ENCODE measurements around the gene ANKRD52. TPM values are rescaled to one million over a fixed set of nuclear protein-coding genes. Genes with fewer than 3 reads are reported as not detected.

The ANKRD52 gene
- total and polyA plus RNA-seq, 2 of the 8 experiments (the other 6 are each of a cell fraction or from before 2014, with no cell fraction given) = 14.0 to 36.3 TPM

GRCh38 chr12:56261503-56262232, 3.5 kb upstream of the ANKRD52 start:
- Histone ChIP-seq H2BK15ac (ENCODE audit: low read length) (no peak overlapping the region), H4K20me1 (replicated peaks in 1 of 2; ENCODE audit: control insufficient read depth in 1 of 2, insufficient read depth in 2 of 2, low read length in 2 of 2) (peaks cover 2 to 4% of the 10 kb centered on the region in 2 experiments), H3K14ac (ENCODE audit: insufficient read length) (no peak overlapping the region), H2BK120ac (replicated peaks; ENCODE audit: low read depth, low read length) (no peak overlapping the region), H2BK20ac (ENCODE audit: low read length) (no peak overlapping the region), H3K4me3 (ENCODE audit: extremely low read depth in 1 of 4, insufficient read depth in 2 of 4, low read depth in 3 of 4, low read length in 4 of 4) (no peak overlapping the region), H3K23ac (ENCODE audit: insufficient read length) (no peak overlapping the region), H4K91ac (replicated peaks; ENCODE audit: insufficient read length, low read length) (no peak overlapping the region), H3K18ac (ENCODE audit: extremely low read depth, low read length) (no peak overlapping the region), H2AK5ac (ENCODE audit: low read depth, low read length) (no peak overlapping the region), H3K27ac (ENCODE audit: low read depth, low read length) (no peak overlapping the region), H3K56ac (replicated peaks; ENCODE audit: insufficient read length, low read depth, low read length) (no peak overlapping the region), H3K79me2 (ENCODE audit: control insufficient read depth in 1 of 2, insufficient read depth in 2 of 2, low read length in 2 of 2) (peaks cover 0 to 5% of the 10 kb centered on the region in 2 experiments; a peak in 1 of 4 replicates), H3K23me2 (ENCODE audit: low read depth, low read length) (peaks cover 14% of the 10 kb centered on the region; the same call in 1 of the 2 replicates), H3K4me2 (ENCODE audit: insufficient read depth in 1 of 2, low read depth in 2 of 2, low read length in 2 of 2) (no peak overlapping the region), H3K27me3 (replicated peaks in 1 of 4; ENCODE audit: control insufficient read depth in 3 of 4, extremely low read depth in 1 of 4, insufficient read depth in 3 of 4, low read length in 3 of 4) (no peaks in the 10 kb centered on the region), H3K79me1 (ENCODE audit: low read depth, low read length) (peaks cover under 1% of the 10 kb centered on the region), H3K9me3 (ENCODE audit: insufficient read depth in 2 of 2, low read depth in 1 of 2, low read length in 1 of 2) (no peaks in the 10 kb centered on the region), H2BK12ac (ENCODE audit: low read depth, low read length) (no peak overlapping the region), H2AFZ (ENCODE audit: low read length) (no peak overlapping the region), H3K4ac (replicated peaks; ENCODE audit: insufficient read length, low read depth, low read length) (no peak overlapping the region), H3K4me1 (replicated peaks in 1 of 4; ENCODE audit: control insufficient read depth in 3 of 4, insufficient read depth in 4 of 4, low read length in 3 of 4) (peaks cover 3 to 13% (median 8%) of the 10 kb centered on the region in 4 experiments), H4K5ac (ENCODE audit: insufficient read length, low read depth, low read length) (no peak overlapping the region), H2BK5ac (ENCODE audit: low read depth, low read length) (no peak overlapping the region), H3K9ac (replicated peaks in 1 of 4; ENCODE audit: extremely low read depth in 1 of 4, low read depth in 3 of 4, low read length in 3 of 4) (no peak overlapping the region), H3K36me3 (ENCODE audit: control insufficient read depth in 2 of 4, insufficient read depth in 4 of 4, low read length in 3 of 4) (0 out of 8 replicates have a peak, but pooled peaks cover 0 to under 1% (median 0%) of the 10 kb centered on the region in 4 experiments), H4K8ac (ENCODE audit: extremely low read depth, insufficient read depth, low read length) (no peak overlapping the region)
- DNase-seq (ENCODE audit: low read depth in 1 of 2, low spot score in 2 of 2) = no peak
- ChIA-PET POLR2A (ENCODE audit: partially characterized antibody) (interaction anchor here (1.3 kb wide), 1 partner anchor 41 kb away, joined by 3 read pairs; the partner anchor contains the start of gene RNF41), CTCF (ENCODE audit: partially characterized antibody) (interaction anchor here (1.0 to 1.5 kb wide), 4 partner anchors 14 to 136 kb away, joined by 3 to 4 read pairs (median 3); no protein-coding TSS in a partner anchor)
- WGBS, 2 experiments (ENCODE audit: extremely low coverage in 1 of 2, insufficient coverage in 1 of 2, insufficient read length in 1 of 2, insufficient replicate concordance in 2 of 2, low coverage in 1 of 2, low lambda C conversion rate in 2 of 2, missing lambda C conversion rate in 1 of 2) = 92% methylated on average over 5 of the region's 5 CpGs; no CpG with 5 or more reads in 1 of the 2 experiments
- no peak for TF ChIP-seq GABPA (IDR thresholded peaks at IDR 0.05; ENCODE audit: borderline replicate concordance, insufficient read depth, low read length)
- no peak for TF ChIP-seq CHD2 (IDR thresholded peaks at IDR 0.05; ENCODE audit: low read length)
- TF ChIP-seq NANOG (IDR thresholded peaks at IDR 0.05; ENCODE audit: insufficient read depth, low read depth, low read length, poor library complexity, severe bottlenecking) = no peak
- TF ChIP-seq HDAC6 (IDR thresholded peaks at IDR 0.05; ENCODE audit: low read depth, low read length) = no peak
- TF ChIP-seq HDAC2 (IDR thresholded peaks at IDR 0.05; ENCODE audit: borderline replicate concordance in 1 of 2, low read depth in 2 of 2, low read length in 2 of 2) = no peak
- TF ChIP-seq MAFK (IDR thresholded peaks at IDR 0.05; ENCODE audit: low read depth, low read length) = no peak
- no peak for TF ChIP-seq EZH2 (IDR thresholded peaks at IDR 0.05; ENCODE audit: low read depth, low read length, severe bottlenecking)
- no peak for FAIRE-seq

All from H1 (cell line).